Kidney glomerular epithelial cell (primary cell): ENCODE results near the gene PPT2.
A peak's percentile ranks its signal among the peaks of the same experiment; 100 is the strongest.

ENCODE experiments used
- DNase-seq: peaks from one replicate; lab custom pipeline; 2025; lab: John Stamatoyannopoulos, UW

PPT2 gene

GRCh38 chr6:32151863-32152768, 1.8 kb upstream of the PPT2 start, which contains the start of gene PRRT1:
Gene PRRT1, minus strand, starts transcription at chr6:32151939. Its CDS starts 112 bp downstream, at chr6:32151827.
- DNase-seq, result no peak

- DNase-seq, result peak; percentile 58
Measured at GRCh38 chr6:32152769-32153563, 975 bp upstream of the PPT2 start.

DNA sequence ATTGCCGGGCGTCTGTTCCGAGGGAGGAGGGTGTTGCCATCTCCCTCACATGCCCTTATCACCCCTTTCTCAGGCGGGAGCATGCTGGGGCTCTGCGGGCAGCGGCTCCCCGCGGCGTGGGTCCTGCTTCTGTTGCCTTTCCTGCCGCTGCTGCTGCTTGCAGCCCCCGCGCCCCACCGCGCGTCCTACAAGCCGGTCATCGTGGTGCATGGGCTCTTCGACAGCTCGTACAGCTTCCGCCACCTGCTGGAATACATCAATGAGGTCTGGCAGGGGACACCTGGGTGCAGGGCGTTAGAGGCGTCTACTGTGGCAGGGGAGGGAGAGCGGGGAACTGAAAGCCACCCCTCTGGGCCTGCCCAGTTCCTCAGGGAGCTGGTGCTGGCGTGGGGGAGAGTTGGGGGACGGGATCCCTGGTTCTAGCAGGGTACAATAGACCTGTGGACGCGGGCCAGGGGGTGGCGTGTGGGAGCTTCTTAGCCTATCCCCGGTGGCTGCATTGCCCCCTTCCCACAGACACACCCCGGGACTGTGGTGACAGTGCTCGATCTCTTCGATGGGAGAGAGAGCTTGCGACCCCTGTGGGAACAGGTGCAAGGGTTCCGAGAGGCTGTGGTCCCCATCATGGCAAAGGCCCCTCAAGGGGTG, 697 bp downstream of the PPT2 start:
- DNase-seq, result peak; percentile 40

DNA sequence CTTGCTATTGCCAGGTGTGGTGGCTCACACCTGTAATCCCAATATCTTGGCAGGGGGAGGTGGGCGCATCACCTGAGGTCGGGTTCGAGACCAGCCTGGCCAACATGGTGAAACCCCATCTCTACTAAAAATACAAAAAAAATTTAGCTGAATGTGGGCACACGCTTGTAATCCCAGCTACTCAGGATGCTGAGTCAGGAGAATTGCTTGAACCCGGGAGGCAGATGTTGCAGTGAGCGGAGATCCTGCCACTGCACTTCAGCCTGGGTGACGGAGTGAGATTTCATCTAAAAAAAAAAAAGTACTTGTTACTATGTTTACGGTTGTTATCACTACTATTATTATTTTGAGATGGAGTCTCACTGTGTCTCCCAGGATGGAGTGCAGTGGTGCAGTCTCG, 3.0 kb downstream of the PPT2 start:
- no peak for DNase-seq

- no peak for DNase-seq
Measured at GRCh38 chr6:32158052-32158451, 4.1 kb downstream of the PPT2 start.

- DNase-seq, result no peak
Measured at GRCh38 chr6:32163559-32164258, 9.8 kb downstream of the PPT2 start.

DNA sequence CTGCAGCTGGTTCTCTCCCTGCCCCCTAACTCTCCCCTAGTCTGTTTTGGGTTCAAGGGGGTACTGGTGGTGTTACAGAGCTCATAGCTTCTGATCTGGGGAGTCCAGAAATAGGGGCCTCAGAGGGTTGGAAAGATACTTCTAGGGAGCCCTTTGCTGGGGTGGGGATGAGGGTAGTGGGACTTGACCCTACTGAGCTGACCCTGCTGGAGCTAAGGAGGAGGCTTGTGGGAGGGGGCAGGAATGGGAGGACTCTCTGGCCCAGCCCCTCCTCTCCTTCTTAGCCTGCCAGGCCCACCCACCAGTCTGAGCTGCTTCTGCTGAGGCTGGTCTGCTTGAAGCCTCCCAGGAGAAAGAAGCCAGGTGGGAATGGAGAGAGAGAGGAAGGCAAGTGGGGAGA, 10.4 kb downstream of the PPT2 start, which contains the start of gene EGFL8:
EGFL8 (plus strand) TSS at position 301 of the 400 bp plus-strand sequence. CDS start 1,571 bp downstream, outside the sequence.
- no peak for DNase-seq

GRCh38 chr6:32166411-32167061, 12.6 kb downstream of the PPT2 start:
- no peak for DNase-seq

DNA sequence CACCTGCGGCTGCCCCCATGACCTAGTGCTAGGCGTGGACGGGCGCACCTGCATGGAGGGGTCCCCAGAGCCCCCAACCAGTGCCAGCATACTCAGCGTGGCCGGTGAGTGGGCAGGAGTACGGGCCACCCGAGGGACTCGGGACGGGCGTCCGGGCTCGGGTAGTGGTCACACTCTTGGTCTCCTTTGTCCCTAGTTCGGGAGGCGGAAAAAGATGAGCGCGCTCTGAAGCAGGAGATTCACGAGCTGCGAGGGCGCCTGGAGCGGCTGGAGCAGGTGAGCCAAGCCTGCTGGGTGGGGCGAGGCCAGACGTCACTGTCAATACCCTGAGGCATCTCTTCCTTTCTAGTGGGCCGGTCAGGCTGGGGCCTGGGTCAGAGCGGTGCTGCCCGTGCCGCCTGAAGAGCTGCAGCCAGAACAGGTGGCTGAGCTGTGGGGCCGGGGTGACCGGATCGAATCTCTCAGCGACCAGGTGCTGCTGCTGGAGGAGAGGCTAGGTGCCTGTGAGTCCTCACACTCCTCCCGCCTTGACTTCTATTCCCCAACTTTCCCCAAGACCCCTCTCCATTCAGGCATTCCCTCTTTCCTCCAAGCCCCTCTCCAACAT, 13.3 kb downstream of the PPT2 start:
- DNase-seq, result no peak

DNA sequence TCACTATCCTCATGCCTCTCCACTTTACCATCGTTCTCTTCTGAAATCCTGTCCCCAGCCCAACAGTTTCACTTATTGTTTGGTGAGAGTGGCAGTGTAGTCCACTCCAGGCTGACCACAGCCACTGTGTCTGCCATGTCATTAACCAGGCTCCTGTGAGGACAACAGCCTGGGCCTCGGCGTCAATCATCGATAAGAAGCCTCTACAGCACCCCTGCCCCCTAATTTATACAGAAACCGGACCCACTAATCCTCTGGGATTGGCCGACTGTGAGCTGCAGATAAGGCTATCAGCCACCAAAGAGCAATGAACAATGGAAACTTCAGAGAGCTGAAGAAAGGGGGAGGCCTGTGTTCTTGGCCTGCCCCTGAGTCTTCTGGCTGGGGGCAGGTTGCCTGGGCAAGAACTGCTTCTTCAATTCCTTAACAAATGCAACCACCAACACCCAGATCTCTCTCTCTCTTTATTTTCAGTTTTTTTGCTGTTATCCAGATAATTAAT, 13.9 kb downstream of the PPT2 start:
- no peak for DNase-seq

GRCh38 chr6:32168350-32168749, 14.4 kb downstream of the PPT2 start:
- DNase-seq, result no peak

- DNase-seq, result no peak
Measured at GRCh38 chr6:32168807-32169591, 15.1 kb downstream of the PPT2 start.

DNA sequence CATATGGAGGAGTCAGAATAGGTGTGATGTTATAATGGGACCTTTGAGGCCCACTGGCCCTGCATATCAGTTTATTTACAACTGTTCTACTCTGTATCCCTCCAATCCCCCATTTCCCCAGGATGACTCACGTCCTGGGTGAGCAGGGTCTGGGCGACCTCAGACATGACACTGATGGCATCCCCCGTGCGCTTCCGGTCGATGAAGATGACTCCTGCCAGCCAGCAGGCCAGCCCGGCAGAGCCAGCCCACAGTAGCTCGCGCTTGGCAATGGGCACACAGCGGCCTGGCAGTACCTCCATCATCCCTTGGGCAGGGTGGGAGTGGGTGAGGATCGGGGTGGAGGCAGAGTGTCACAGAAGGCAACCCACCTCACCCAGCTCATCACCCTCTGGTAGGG, 16.4 kb downstream of the PPT2 start:
- DNase-seq, result no peak

DNA sequence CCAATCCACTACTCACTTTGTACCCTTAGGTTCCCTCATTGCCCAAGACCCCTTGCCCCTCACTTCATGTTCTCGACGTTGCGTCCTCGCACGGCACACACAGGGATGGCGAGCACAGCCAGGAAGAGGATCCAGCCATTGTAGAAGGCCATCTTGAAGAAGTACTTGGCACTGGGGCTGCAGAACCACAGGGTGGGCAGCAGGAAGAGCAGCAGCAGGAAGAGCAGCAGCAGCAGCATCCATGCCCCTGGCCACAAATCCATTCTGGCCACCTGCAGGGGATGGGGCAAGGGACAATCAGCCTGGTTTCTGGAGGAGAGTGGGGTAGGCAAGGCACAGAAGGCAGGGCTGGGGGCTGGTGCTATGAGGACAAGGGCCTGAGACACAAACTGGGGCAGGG, 17.3 kb downstream of the PPT2 start:
- no peak for DNase-seq

GRCh38 chr6:32173051-32173727, 19.2 kb downstream of the PPT2 start:
- no peak for DNase-seq

DNA sequence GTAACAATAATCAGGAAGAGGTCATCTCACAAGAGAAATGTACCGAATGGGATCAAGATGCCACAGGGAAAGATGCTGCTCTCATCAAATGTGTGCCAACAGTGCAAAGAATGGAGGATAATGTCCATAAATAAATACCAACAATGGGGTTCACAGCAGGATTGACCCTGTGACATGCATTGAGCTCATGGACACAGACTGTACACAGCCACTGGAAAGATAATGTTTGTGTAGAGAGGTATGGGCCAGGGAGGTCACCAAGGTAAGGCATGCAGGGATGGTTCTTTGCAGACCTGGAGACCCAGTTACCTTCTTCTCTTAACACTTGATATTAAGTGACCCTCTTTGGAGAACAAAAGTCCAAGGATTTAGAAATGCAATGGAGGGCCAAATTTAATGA, 20.5 kb downstream of the PPT2 start:
- no peak for DNase-seq

GRCh38 chr6:32175322-32175710, 21.4 kb downstream of the PPT2 start:
- DNase-seq, result no peak

DNA sequence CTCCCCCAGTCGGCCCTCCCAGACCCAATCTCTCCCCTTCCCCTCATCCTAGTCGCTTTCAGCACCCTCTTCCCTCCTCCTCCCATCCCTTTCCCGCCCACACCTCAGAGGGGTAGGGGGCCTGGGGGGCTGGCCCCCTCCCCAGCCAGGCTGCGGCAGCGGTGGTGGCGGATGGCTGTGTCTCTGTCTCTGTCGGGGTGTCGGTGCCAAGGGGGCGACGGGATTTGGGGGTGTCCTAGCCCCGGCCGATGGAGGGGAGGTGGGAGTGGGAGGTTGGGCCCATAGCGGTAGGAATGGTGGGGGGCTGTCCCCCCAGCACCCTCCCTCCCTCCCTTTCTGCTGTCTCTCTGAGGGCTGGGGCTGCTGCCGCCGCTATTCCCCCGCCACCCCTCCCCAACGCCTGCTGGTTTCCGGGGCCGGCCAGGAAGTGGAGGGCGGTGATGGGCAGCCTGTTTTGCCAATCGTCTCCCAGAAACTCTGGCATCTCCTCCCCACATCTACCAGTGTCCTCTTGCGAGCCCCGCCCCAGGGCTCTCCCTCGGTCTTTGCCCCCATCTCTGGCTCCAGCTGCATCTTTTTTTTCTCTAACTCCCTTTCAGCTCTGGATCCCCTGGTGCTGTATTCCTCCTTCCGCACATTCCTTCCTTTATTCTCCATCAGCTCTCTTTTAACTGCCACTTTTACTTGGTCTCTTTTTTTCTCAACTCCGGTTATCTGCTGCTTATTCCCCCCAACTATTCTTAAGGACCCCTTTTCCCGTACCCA, 22.0 kb downstream of the PPT2 start, which contains the start of gene AGPAT1:
AGPAT1 (minus strand) TSS at position 374 of the 765 bp plus-strand sequence. CDS start 4,588 bp downstream, outside the sequence.
- peak; percentile 95 for DNase-seq
